OCI-LY3 (cell line): ENCODE results near the gene HNRNPA1L2.
"Not testable (repeated sequence)": the region's sequence is repeated elsewhere in the genome, so short reads cannot be mapped to it uniquely, and the experiment has no call there.

ENCODE experiments used
- CTCF ChIP-seq: fragments of 200-600, 300-600 bp; sonication (generic); IDR thresholded peaks from 2 replicates; pipeline ENCODE4 v1.5.1; 2014; ENCODE audit warnings: antibody characterized with exemption, low read length, low read depth
- EZH2phosphoT487 ChIP-seq: fragments of 200-600 bp; shearing (Covaris generic); IDR thresholded peaks from 2 replicates; pipeline ENCODE4 v1.6.1; 2018; ENCODE audit warnings: antibody characterized with exemption, mixed run types, low read depth

DNA sequence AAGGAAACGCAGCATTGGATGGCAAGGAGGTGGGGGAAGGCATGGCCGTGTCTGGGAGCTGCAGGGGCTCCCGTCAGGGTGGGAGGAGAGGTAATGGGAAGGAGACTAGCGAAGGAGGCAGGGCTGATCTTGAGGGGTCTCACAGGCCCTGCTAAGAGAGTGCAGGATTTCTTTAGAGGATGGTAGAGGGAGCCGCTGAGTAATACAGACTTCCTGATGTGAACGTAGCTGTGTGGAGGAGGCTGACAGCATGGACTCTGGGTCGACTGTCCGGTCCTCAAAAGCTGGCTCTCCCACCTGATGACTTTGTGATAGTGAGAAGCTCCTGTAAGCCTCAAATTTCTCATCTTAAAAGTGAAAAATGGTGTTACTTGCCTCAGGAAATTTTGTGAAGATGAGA, 34.0 kb upstream of the HNRNPA1L2 start:
- not testable (repeated sequence) for TF ChIP-seq CTCF, EZH2phosphoT487
